Peyer's patch (tissue), 4 donors: ENCODE measurements around the gene ZC2HC1B.

Experiments used
- CTCF ChIP-seq, 6 experiments: fragments of 450-650 bp in 4 of 6; fragments of 200-600 bp in 2 of 6; sonication (generic) in 1 of 6; IDR thresholded peaks; one replicate each; pipeline ENCODE4 v1.5.1; 2017 to 2019; ENCODE audit warnings: antibody characterized with exemption in 6 of 6, mild to moderate bottlenecking in 3 of 6, moderate library complexity in 1 of 6
- POLR2A ChIP-seq, 2 donors: fragments of 450-650 bp; IDR thresholded peaks; one replicate each; pipeline ENCODE4 v1.5.1; 2017; ENCODE audit warnings: antibody characterized with exemption in 2 of 2, mild to moderate bottlenecking in 2 of 2, moderate library complexity in 2 of 2

GRCh38 chr6:143948208-143948607 lies 83.9 kb downstream of the ZC2HC1B start:
- TF ChIP-seq CTCF (IDR thresholded peaks at IDR 0.05) (no peak), POLR2A (IDR thresholded peaks at IDR 0.05) (no peak)
